ENCODE results near the gene SLC9A7. TPM values are rescaled to one million over a fixed set of nuclear protein-coding genes. Genes with fewer than 3 reads are reported as not detected.
A peak's percentile ranks its signal among the peaks of the same experiment; 100 is the strongest.

SLC9A7 gene
- total RNA-seq, 2 donors from 2014 or later = 19.2 to 23.0 TPM

DNA sequence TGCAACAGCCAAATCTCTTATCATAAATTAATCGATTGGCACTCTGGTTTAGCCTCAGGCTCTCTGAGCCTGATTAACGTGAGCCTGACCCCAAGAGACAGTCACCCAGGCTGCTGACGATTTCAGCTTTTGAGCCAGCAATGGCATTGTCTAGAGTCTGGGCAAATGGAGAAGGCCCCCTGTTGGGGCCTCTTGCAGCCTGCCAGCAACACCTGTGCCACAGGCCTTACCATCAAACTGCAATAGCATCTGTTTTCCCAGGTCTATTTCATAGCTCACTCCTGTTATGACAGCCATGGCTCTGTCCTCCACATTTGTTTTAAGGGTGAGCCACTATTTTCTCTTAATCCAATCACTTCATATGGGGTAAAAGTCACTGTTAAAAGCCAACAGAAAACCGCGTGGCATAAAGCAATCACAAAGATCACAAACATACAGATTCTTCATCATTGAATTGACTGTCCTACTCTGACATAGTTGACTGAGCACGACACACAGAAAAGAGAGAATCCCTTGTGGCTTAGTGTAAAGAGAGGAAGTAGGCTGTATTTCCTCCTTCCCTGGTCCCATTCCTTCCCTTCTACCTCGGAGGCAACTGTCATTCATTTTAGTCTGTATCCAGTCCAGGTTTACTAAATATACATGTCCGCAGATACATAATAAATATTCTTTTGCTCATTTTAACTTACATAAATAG is 47.8 kb downstream of the SLC9A7 start:
- H3K27ac Mint-ChIP-seq = peak overlapping the region; percentile 71
- peak; percentile 61 to 76 for ATAC-seq (replicated peaks in 1 of 2)
- peak; percentile 11 to 20 for DNase-seq
- peaks cover 73% of the 10 kb centered on the region for H3K4me1 Mint-ChIP-seq (ENCODE audit: low read depth)
- H3K9me3 Mint-ChIP-seq = peaks cover 0 to 2% of the 10 kb centered on the region in 2 donors
- H3K27me3 Mint-ChIP-seq (ENCODE audit: low read depth) = peaks cover 23% of the 10 kb centered on the region
- H3K4me3 Mint-ChIP-seq = peak overlapping the region; percentile 51 to 69
- peaks cover 4 to 10% of the 10 kb centered on the region in 2 donors for H3K36me3 Mint-ChIP-seq (ENCODE audit: insufficient read depth in 2 of 2)

DNA sequence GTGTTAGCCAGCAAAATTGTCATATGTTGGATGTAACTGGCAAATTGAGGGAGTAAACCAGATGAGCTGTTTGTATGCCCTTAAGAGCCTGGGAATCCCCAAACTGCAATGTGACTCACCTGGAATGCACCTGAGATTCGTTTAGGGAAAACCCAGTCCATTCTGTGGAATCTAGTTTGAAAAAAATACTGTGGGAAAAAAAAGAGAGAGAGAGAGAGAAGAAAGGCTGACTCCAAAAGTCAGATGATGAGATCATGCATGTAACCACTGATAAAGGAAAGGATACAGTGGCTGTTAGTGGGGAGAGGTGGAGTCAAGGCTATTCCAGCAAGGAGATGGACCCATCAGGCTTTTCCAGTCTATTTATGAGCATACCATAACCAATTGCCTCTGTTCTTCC is 48.5 kb downstream of the SLC9A7 start:
- Mint-ChIP-seq H3K4me1 (ENCODE audit: low read depth) (peaks cover 78% of the 10 kb centered on the region), H3K27me3 (ENCODE audit: low read depth) (peaks cover 27% of the 10 kb centered on the region), H3K4me3 (peak overlapping the region; percentile 51 to 69), H3K36me3 (ENCODE audit: insufficient read depth in 2 of 2) (peaks cover 4 to 10% of the 10 kb centered on the region in 2 donors), H3K27ac (peak overlapping the region; percentile 60), H3K9me3 (peaks cover 0 to 2% of the 10 kb centered on the region in 2 donors)
- no peak for DNase-seq
- ATAC-seq (replicated peaks in 1 of 2) = peak; percentile 27 to 36

DNA sequence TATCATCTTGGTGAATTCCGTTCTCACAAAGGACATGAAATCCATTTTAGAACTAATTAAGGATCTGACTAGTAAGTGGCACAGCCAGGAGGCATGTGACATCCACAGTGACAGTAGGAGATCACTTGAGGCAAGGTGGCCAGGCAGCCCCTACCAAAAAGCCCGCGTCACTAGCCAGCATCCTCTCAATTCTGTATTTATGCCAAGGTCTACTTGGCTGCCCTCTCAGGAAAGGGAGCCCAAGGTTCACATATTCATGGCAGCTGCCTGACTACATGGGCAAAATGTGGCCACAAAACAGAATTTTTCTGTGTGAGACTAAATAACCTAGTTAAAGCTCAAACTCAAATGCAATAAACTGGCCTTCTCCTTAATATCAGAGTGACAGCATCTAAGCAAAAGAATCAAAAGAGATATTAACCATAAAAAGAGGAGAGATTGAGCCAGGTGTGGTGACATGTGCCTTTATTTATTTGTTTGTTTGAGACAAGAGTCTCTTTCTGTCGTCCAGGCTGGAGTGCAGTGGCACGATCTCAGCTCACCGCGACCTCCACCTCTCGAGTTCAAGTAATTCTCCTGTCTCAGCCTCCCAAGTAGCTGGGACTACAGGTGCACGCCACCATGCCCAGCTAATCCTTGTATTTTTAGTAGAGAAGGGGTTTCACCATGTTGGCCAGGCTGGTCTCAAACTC is 51.5 kb downstream of the SLC9A7 start:
- peaks cover 87% of the 10 kb centered on the region for H3K4me1 Mint-ChIP-seq (ENCODE audit: low read depth)
- peak overlapping the region; percentile 38 for H3K27ac Mint-ChIP-seq

DNA sequence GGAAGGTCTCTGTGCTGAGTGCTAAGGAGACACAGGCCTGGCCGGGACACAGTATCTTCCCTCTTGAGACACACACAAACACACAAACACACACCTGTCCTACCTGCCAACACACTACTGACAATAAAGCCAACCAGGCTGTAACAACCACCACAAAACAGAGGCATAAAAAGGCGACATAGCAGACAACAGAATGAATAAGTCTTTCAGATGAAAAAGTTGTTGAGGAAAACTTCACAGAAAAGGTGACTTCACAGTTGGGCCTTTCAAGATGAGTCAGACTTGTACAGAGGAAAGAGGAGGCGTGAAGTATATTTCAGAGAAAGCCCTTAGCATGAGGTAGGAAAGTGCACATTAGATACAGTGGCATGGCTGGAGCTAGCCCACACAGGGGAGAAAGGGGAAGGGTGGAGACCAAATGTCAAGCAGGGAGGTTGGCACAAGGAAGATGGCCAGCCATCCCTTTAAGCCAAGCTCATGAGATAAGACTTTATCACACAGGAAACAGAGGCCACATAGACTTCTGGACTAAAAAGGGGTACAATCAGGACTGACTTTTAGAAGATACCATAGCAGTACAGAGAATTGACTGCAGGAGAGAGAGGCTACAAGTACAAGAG is 54.0 kb downstream of the SLC9A7 start:
- H3K27ac Mint-ChIP-seq = peak overlapping the region; percentile 88
- ATAC-seq (replicated peaks in 1 of 2) (peak; percentile 97 to 99), DNase-seq (peak; percentile 36 to 37)
- H3K9me3 Mint-ChIP-seq = peaks cover 0 to 2% of the 10 kb centered on the region in 2 donors
- H3K36me3 Mint-ChIP-seq (ENCODE audit: insufficient read depth in 2 of 2) = peaks cover 2 to 10% of the 10 kb centered on the region in 2 donors
- H3K27me3 Mint-ChIP-seq (ENCODE audit: low read depth) = peaks cover 24% of the 10 kb centered on the region
- peaks cover 68% of the 10 kb centered on the region for H3K4me1 Mint-ChIP-seq (ENCODE audit: low read depth)
- peak overlapping the region; percentile 66 to 72 for H3K4me3 Mint-ChIP-seq

More for the DNA sequence above, 51.5 kb downstream of the SLC9A7 start:
- H3K27me3 Mint-ChIP-seq (ENCODE audit: low read depth) = peaks cover 25% of the 10 kb centered on the region
- H3K4me3 Mint-ChIP-seq = peak overlapping the region in 1 of 2 donors; percentile 40
- H3K36me3 Mint-ChIP-seq (ENCODE audit: insufficient read depth in 2 of 2) = peaks cover 4 to 10% of the 10 kb centered on the region in 2 donors
- no peak for DNase-seq
- peaks cover 0 to 2% of the 10 kb centered on the region in 2 donors for H3K9me3 Mint-ChIP-seq
- ATAC-seq (replicated peaks in 1 of 2) = no peak

DNA sequence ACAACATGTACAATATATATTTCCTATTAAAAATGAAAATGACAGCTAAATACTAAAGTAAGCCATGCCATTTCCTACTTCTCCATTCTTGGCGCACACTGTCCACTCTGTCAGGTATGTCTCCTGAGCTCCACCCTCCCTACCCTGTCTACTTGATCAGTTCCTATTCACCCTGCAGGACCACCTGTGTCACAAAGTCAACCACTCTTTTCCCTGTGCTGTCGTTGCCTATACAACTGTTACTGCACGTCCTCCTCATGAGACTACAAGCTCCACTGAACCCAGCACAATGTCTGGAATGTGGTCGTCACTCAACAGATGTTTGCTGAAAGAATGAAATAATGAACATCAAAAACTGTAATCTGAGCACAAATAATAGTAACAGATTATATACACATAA is 54.9 kb downstream of the SLC9A7 start:
- Mint-ChIP-seq H3K9me3 (peaks cover 0 to 2% of the 10 kb centered on the region in 2 donors), H3K36me3 (ENCODE audit: insufficient read depth in 2 of 2) (peaks cover 2 to 8% of the 10 kb centered on the region in 2 donors), H3K4me1 (ENCODE audit: low read depth) (peaks cover 60% of the 10 kb centered on the region), H3K27me3 (ENCODE audit: low read depth) (peaks cover 24% of the 10 kb centered on the region), H3K27ac (peak overlapping the region; percentile 88), H3K4me3 (peak overlapping the region; percentile 66 to 72)
- ATAC-seq (replicated peaks in 1 of 2) (no peak), DNase-seq (no peak)

DNA sequence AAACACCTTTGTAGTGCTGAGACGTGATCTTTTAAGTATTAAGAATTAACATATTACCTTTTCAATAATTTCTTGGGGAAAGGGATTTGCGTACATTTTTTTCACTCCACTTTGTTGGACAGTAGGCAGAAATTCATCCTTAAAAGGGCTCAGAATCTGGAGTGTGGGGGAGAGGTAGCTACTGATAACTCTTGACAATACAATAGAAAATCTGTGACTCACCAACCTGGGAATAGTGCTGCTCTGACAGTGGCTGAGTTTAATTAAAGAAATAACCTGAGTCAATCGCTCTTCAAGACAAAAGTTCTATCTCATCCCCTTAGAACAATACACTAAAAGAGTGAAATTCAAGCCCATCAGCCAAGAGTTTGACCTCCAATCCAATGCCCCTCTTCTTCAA is 60.2 kb downstream of the SLC9A7 start:
- DNase-seq = no peak
- no peak for ATAC-seq (replicated peaks in 1 of 2)
- H3K4me1 Mint-ChIP-seq (ENCODE audit: low read depth) = peaks cover 19% of the 10 kb centered on the region
- no peaks in the 10 kb centered on the region for H3K36me3 Mint-ChIP-seq (ENCODE audit: insufficient read depth in 2 of 2)
- no peaks in the 10 kb centered on the region for H3K9me3 Mint-ChIP-seq
- peaks cover 20% of the 10 kb centered on the region for H3K27me3 Mint-ChIP-seq (ENCODE audit: low read depth)
- no peak overlapping the region for H3K27ac Mint-ChIP-seq
- H3K4me3 Mint-ChIP-seq = no peak overlapping the region

DNA sequence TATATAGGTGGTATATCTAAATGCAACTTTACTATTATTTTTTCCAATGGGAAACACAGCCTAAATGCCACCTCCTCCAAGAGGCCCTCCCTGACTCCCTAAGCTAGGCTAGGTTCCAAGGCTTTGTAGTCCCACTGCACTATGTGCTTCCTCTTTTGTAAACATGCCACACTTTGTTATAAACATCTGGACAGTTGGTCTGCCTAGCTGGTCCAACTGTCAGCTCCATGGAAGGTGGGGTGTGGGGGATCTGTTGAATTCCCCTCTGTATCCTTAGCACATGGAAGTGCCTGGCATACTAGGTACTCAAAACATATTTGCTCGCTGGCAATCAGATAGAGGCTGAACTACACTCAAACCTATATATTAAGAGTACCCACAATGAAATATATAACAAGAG is 63.4 kb downstream of the SLC9A7 start:
- H3K4me1 Mint-ChIP-seq (ENCODE audit: low read depth) = peaks cover 4% of the 10 kb centered on the region

DNA sequence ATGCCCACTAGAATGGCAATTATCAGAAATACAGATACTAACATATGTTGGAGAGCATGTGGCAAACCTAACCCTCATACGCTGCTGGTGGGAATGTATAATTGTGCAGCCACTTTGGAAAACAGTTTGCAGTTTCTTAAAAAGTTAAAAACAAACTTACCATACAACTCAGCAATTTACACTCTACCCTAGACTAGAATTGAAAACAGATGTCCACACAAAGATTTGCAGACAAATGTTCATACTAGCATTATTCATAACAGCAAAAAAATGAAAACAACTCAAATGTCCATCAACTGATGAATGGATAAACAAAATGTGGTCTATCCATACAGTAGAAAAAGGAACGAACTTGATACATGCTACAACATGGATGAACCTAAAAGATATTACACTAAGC is 64.4 kb downstream of the SLC9A7 start:
- peaks cover 4% of the 10 kb centered on the region for H3K4me1 Mint-ChIP-seq (ENCODE audit: low read depth)
- no peak overlapping the region for H3K4me3 Mint-ChIP-seq
- H3K9me3 Mint-ChIP-seq = no peaks in the 10 kb centered on the region
- ATAC-seq (replicated peaks in 1 of 2) (no peak), DNase-seq (no peak)
- H3K27ac Mint-ChIP-seq = no peak overlapping the region
- peaks cover 19% of the 10 kb centered on the region for H3K27me3 Mint-ChIP-seq (ENCODE audit: low read depth)
- peaks cover 0 to 1% of the 10 kb centered on the region in 2 donors for H3K36me3 Mint-ChIP-seq (ENCODE audit: insufficient read depth in 2 of 2)

More for the DNA sequence above, 63.4 kb downstream of the SLC9A7 start:
- Mint-ChIP-seq H3K4me3 (no peak overlapping the region), H3K27me3 (ENCODE audit: low read depth) (peaks cover 22% of the 10 kb centered on the region), H3K27ac (no peak overlapping the region), H3K9me3 (no peaks in the 10 kb centered on the region), H3K36me3 (ENCODE audit: insufficient read depth in 2 of 2) (peaks cover 0 to 1% of the 10 kb centered on the region in 2 donors)
- DNase-seq (no peak), ATAC-seq (replicated peaks in 1 of 2) (no peak)

DNA sequence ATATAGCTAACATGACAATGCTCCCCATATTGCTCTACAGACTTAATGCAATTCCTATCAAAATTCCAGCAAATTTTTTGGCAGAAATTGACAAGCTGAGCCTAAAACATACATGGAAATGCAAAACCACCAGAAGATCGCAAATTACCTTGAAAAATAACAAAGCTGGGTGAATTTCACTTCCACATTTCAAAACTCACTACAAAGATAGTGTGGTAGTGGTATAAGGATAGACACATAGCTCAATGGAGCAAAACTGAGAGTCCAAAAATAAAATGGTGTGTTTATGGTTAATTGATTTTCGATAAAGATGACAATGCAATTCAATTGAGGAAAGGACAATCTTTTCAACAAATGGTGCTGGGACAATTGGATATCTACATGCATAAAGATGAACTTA is 65.8 kb downstream of the SLC9A7 start:
- Mint-ChIP-seq H3K27ac (no peak overlapping the region), H3K4me1 (ENCODE audit: low read depth) (no peaks in the 10 kb centered on the region), H3K36me3 (ENCODE audit: insufficient read depth in 2 of 2) (peaks cover 0 to 1% of the 10 kb centered on the region in 2 donors), H3K9me3 (no peaks in the 10 kb centered on the region), H3K27me3 (ENCODE audit: low read depth) (peaks cover 16% of the 10 kb centered on the region), H3K4me3 (no peak overlapping the region)
- ATAC-seq (replicated peaks in 1 of 2) = no peak
- no peak for DNase-seq

DNA sequence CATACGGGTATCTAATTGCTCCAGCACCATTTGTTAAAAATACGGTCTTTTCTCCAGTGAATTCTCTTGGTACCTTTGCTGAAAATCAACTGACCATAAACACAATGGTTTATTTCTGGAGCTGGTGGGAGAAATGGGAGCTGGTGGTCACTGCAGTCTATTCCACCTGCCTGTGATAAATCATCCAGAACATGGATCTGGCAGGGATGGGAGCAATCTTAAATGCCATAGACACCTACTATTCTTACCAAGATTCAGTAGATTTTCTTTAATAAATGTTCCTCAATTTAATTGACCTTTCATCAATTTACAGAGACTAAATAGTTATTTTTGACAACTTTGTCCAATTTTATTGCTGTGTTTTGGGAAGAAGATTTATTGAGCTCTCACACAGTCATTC is 68.1 kb downstream of the SLC9A7 start:
- no peak for ATAC-seq (replicated peaks in 1 of 2)
- no peak for DNase-seq
- Mint-ChIP-seq H3K9me3 (no peaks in the 10 kb centered on the region), H3K4me1 (ENCODE audit: low read depth) (peaks cover 6% of the 10 kb centered on the region), H3K4me3 (no peak overlapping the region), H3K27ac (no peak overlapping the region), H3K27me3 (ENCODE audit: low read depth) (peaks cover 9% of the 10 kb centered on the region), H3K36me3 (ENCODE audit: insufficient read depth in 2 of 2) (peaks cover 0 to 1% of the 10 kb centered on the region in 2 donors)

DNA sequence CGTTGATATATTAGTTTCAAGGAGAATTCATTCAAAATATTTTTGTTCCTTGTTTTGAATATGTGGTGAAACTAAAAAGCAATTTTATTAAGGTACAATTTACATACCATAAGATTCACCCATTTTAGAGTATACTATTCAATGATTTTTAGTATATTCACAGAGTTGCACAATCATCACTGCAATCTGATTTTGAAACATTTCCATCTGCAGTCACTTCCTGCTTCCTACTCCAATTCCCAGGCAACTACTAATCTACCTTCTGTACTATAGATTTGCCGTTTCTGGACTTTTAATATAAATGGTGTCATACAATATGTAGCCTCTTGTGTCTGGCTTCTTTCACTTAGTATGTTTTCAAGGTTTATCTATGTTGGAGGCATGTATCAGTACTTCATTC is 71.3 kb downstream of the SLC9A7 start:
- Mint-ChIP-seq H3K4me3 (no peak overlapping the region), H3K36me3 (ENCODE audit: insufficient read depth in 2 of 2) (peaks cover 0 to 1% of the 10 kb centered on the region in 2 donors), H3K9me3 (no peaks in the 10 kb centered on the region), H3K27me3 (ENCODE audit: low read depth) (peaks cover 14% of the 10 kb centered on the region), H3K27ac (no peak overlapping the region), H3K4me1 (ENCODE audit: low read depth) (peaks cover 9% of the 10 kb centered on the region)
- no peak for DNase-seq
- no peak for ATAC-seq (replicated peaks in 1 of 2)

DNA sequence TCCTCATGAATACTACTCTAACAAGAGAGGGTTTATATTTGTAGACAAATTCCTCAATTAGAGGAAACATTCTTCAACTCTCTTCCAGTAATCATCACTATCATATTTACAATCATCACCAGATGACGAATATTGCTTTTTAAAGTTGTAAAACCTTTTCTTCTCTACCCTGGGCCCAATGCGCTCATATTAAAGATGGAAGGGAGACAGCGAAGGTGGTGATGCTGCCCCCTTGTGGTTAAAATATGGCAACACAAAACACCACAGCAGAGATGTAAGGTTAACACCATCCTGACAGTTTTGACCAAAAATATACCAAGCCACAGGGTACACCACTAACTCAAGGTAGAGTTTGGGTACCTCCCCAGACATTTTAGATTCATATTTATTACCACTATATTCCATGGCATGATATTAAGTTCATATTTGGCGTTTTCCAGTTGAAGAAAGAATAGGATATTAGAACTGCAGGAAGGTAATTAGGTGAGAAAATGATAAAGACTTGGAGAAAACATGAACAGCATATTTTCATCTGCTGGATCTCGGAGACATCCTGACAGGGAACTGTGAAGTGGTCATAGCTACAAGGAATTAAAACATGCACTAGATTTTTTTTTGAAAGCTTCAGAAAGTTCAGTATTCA is 72.8 kb downstream of the SLC9A7 start:
- Mint-ChIP-seq H3K9me3 (no peaks in the 10 kb centered on the region), H3K4me1 (ENCODE audit: low read depth) (peaks cover 9% of the 10 kb centered on the region), H3K27ac (peak overlapping the region; percentile 73), H3K36me3 (ENCODE audit: insufficient read depth in 2 of 2) (no peaks in the 10 kb centered on the region), H3K27me3 (ENCODE audit: low read depth) (peaks cover 10% of the 10 kb centered on the region), H3K4me3 (no peak overlapping the region)
- DNase-seq (peak; percentile 28 to 36), ATAC-seq (replicated peaks in 1 of 2) (peak; percentile 62 to 79)

DNA sequence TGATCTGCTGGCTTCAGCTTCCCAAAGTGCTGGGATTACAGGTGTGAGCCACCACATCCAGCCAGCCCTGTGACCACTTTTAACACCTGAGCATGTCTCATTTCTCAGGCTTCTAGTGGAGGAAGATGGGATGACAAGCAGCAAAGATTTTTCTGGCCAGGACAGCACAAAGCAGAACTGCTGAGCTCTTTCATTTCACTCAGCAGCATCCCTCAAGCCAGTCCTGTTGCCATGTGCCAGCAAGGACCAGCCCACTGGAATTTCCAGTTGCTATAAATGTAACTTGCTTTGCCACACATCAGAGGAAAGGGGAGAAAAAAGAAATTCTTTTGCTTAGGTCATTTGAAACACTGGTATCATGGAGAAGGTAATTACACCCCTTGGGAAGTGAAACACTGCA is 75.9 kb downstream of the SLC9A7 start:
- peaks cover 10% of the 10 kb centered on the region for H3K27me3 Mint-ChIP-seq (ENCODE audit: low read depth)
- no peak overlapping the region for H3K27ac Mint-ChIP-seq
- H3K4me1 Mint-ChIP-seq (ENCODE audit: low read depth) = peaks cover 9% of the 10 kb centered on the region
- H3K9me3 Mint-ChIP-seq = no peaks in the 10 kb centered on the region
- no peak overlapping the region for H3K4me3 Mint-ChIP-seq
- ATAC-seq (replicated peaks in 1 of 2) (no peak), DNase-seq (no peak)
- H3K36me3 Mint-ChIP-seq (ENCODE audit: insufficient read depth in 2 of 2) = peaks cover 0 to 2% of the 10 kb centered on the region in 2 donors
